ENCODE data around the gene DKK2. TPM values are rescaled to one million over a fixed set of nuclear protein-coding genes. Genes with fewer than 3 reads are reported as not detected.

Gene DKK2
- total RNA-seq, 2 experiments from 2014 or later, result not detected

- POLR2A ChIA-PET, result no interaction called here
Observed at GRCh38 chr4:107006218-107006617, 29.9 kb downstream of the DKK2 start.

GRCh38 chr4:106996490-106996889, 39.6 kb downstream of the DKK2 start:
- Mint-ChIP-seq H3K27ac (no peak overlapping the region), H3K4me1 (ENCODE audit: low read depth) (no peaks in the 10 kb centered on the region), H3K27me3 (ENCODE audit: low read depth) (no peaks in the 10 kb centered on the region), H3K4me3 (no peak overlapping the region), H3K9me3 (ENCODE audit: insufficient read depth) (no peaks in the 10 kb centered on the region), H3K36me3 (ENCODE audit: low read depth) (no peaks in the 10 kb centered on the region)
- no peak for ATAC-seq
- POLR2A ChIA-PET, result no interaction called here
- no peak for DNase-seq
- CTCF ChIA-PET, result no interaction called here

More at GRCh38 chr4:107006218-107006617, 29.9 kb downstream of the DKK2 start:
- CTCF ChIA-PET, result interaction anchor here (0.6 kb wide), 1 partner anchor 1734 kb away, joined by 3 read pairs; no protein-coding TSS in a partner anchor
- no peak for DNase-seq
- Mint-ChIP-seq H3K27ac (no peak overlapping the region), H3K36me3 (ENCODE audit: low read depth) (no peaks in the 10 kb centered on the region), H3K9me3 (ENCODE audit: insufficient read depth) (no peaks in the 10 kb centered on the region), H3K4me1 (ENCODE audit: low read depth) (no peaks in the 10 kb centered on the region), H3K27me3 (ENCODE audit: low read depth) (no peaks in the 10 kb centered on the region), H3K4me3 (no peak overlapping the region)
- ATAC-seq, result no peak

GRCh38 chr4:106993827-106994226, 42.3 kb downstream of the DKK2 start:
- no peak for ATAC-seq

GRCh38 chr4:106987311-106987710, 48.8 kb downstream of the DKK2 start:
- POLR2A ChIA-PET, result no interaction called here
- Mint-ChIP-seq H3K27me3 (ENCODE audit: low read depth) (no peaks in the 10 kb centered on the region), H3K4me1 (ENCODE audit: low read depth) (no peaks in the 10 kb centered on the region), H3K4me3 (no peak overlapping the region), H3K36me3 (ENCODE audit: low read depth) (no peaks in the 10 kb centered on the region), H3K9me3 (ENCODE audit: insufficient read depth) (no peaks in the 10 kb centered on the region), H3K27ac (no peak overlapping the region)
- DNase-seq (no peak), ATAC-seq (no peak)
- CTCF ChIA-PET, result no interaction called here

More at GRCh38 chr4:106993827-106994226, 42.3 kb downstream of the DKK2 start:
- Mint-ChIP-seq H3K27ac (no peak overlapping the region), H3K9me3 (ENCODE audit: insufficient read depth) (no peaks in the 10 kb centered on the region), H3K4me1 (ENCODE audit: low read depth) (no peaks in the 10 kb centered on the region), H3K4me3 (no peak overlapping the region), H3K36me3 (ENCODE audit: low read depth) (no peaks in the 10 kb centered on the region), H3K27me3 (ENCODE audit: low read depth) (no peaks in the 10 kb centered on the region)
- CTCF ChIA-PET, result no interaction called here
- no peak for DNase-seq
- POLR2A ChIA-PET, result no interaction called here

GRCh38 chr4:106986486-106986885, 49.6 kb downstream of the DKK2 start:
- Mint-ChIP-seq H3K4me1 (ENCODE audit: low read depth) (no peaks in the 10 kb centered on the region), H3K27ac (no peak overlapping the region), H3K27me3 (ENCODE audit: low read depth) (no peaks in the 10 kb centered on the region), H3K9me3 (ENCODE audit: insufficient read depth) (no peaks in the 10 kb centered on the region), H3K4me3 (no peak overlapping the region), H3K36me3 (ENCODE audit: low read depth) (no peaks in the 10 kb centered on the region)
- CTCF ChIA-PET, result no interaction called here
- POLR2A ChIA-PET, result no interaction called here
- ATAC-seq (no peak), DNase-seq (no peak)

GRCh38 chr4:106985830-106986229, 50.3 kb downstream of the DKK2 start:
- Mint-ChIP-seq H3K4me3 (no peak overlapping the region), H3K36me3 (ENCODE audit: low read depth) (no peaks in the 10 kb centered on the region)

GRCh38 chr4:106982711-106983211, 53.4 kb downstream of the DKK2 start:
- Mint-ChIP-seq H3K4me3 (no peak overlapping the region), H3K27ac (no peak overlapping the region), H3K36me3 (ENCODE audit: low read depth) (no peaks in the 10 kb centered on the region), H3K27me3 (ENCODE audit: low read depth) (no peaks in the 10 kb centered on the region), H3K9me3 (ENCODE audit: insufficient read depth) (no peaks in the 10 kb centered on the region), H3K4me1 (ENCODE audit: low read depth) (no peaks in the 10 kb centered on the region)
- CTCF ChIA-PET, result no interaction called here
- POLR2A ChIA-PET, result no interaction called here
- ATAC-seq, result no peak
- no peak for DNase-seq

More at GRCh38 chr4:106985830-106986229, 50.3 kb downstream of the DKK2 start:
- ChIA-PET POLR2A (no interaction called here), CTCF (no interaction called here)
- ATAC-seq, result no peak
- no peak for DNase-seq
- H3K4me1 Mint-ChIP-seq (ENCODE audit: low read depth), result no peaks in the 10 kb centered on the region
- no peak overlapping the region for H3K27ac Mint-ChIP-seq
- no peaks in the 10 kb centered on the region for H3K9me3 Mint-ChIP-seq (ENCODE audit: insufficient read depth)
- H3K27me3 Mint-ChIP-seq (ENCODE audit: low read depth), result no peaks in the 10 kb centered on the region

- Mint-ChIP-seq H3K4me1 (ENCODE audit: low read depth) (no peaks in the 10 kb centered on the region), H3K4me3 (no peak overlapping the region), H3K27ac (no peak overlapping the region), H3K27me3 (ENCODE audit: low read depth) (no peaks in the 10 kb centered on the region), H3K36me3 (ENCODE audit: low read depth) (no peaks in the 10 kb centered on the region), H3K9me3 (ENCODE audit: insufficient read depth) (no peaks in the 10 kb centered on the region)
- ATAC-seq (no peak), DNase-seq (no peak)
- ChIA-PET CTCF (no interaction called here), POLR2A (no interaction called here)
Observed at GRCh38 chr4:106981431-106981830, 54.7 kb downstream of the DKK2 start.

- CTCF ChIA-PET, result no interaction called here
- Mint-ChIP-seq H3K4me3 (no peak overlapping the region), H3K27ac (no peak overlapping the region), H3K4me1 (ENCODE audit: low read depth) (no peaks in the 10 kb centered on the region), H3K36me3 (ENCODE audit: low read depth) (no peaks in the 10 kb centered on the region), H3K27me3 (ENCODE audit: low read depth) (no peaks in the 10 kb centered on the region), H3K9me3 (ENCODE audit: insufficient read depth) (peaks cover 4% of the 10 kb centered on the region)
- POLR2A ChIA-PET, result no interaction called here
- ATAC-seq, result no peak
- DNase-seq, result no peak
Observed at GRCh38 chr4:106979476-106979875, 56.6 kb downstream of the DKK2 start.

- no peaks in the 10 kb centered on the region for H3K4me1 Mint-ChIP-seq (ENCODE audit: low read depth)
- H3K36me3 Mint-ChIP-seq (ENCODE audit: low read depth), result no peaks in the 10 kb centered on the region
- no peak overlapping the region for H3K4me3 Mint-ChIP-seq
- ChIA-PET CTCF (no interaction called here), POLR2A (no interaction called here)
- H3K9me3 Mint-ChIP-seq (ENCODE audit: insufficient read depth), result peaks cover 4% of the 10 kb centered on the region
- ATAC-seq (no peak), DNase-seq (no peak)
- H3K27ac Mint-ChIP-seq, result no peak overlapping the region
- H3K27me3 Mint-ChIP-seq (ENCODE audit: low read depth), result no peaks in the 10 kb centered on the region
Observed at GRCh38 chr4:106978046-106978774, 57.9 kb downstream of the DKK2 start.

- DNase-seq, result no peak
- Mint-ChIP-seq H3K9me3 (ENCODE audit: insufficient read depth) (peaks cover 4% of the 10 kb centered on the region), H3K4me1 (ENCODE audit: low read depth) (no peaks in the 10 kb centered on the region), H3K36me3 (ENCODE audit: low read depth) (no peaks in the 10 kb centered on the region), H3K27me3 (ENCODE audit: low read depth) (no peaks in the 10 kb centered on the region), H3K27ac (no peak overlapping the region), H3K4me3 (no peak overlapping the region)
- no peak for ATAC-seq
- ChIA-PET POLR2A (no interaction called here), CTCF (no interaction called here)
Observed at GRCh38 chr4:106971636-106972035, 64.5 kb downstream of the DKK2 start.

GRCh38 chr4:106967892-106968291, 68.2 kb downstream of the DKK2 start:
- H3K27me3 Mint-ChIP-seq (ENCODE audit: low read depth), result no peaks in the 10 kb centered on the region
- ChIA-PET POLR2A (no interaction called here), CTCF (no interaction called here)
- H3K4me3 Mint-ChIP-seq, result no peak overlapping the region
- no peaks in the 10 kb centered on the region for H3K9me3 Mint-ChIP-seq (ENCODE audit: insufficient read depth)
- H3K4me1 Mint-ChIP-seq (ENCODE audit: low read depth), result no peaks in the 10 kb centered on the region
- DNase-seq (no peak), ATAC-seq (no peak)
- H3K27ac Mint-ChIP-seq, result no peak overlapping the region
- H3K36me3 Mint-ChIP-seq (ENCODE audit: low read depth), result no peaks in the 10 kb centered on the region

Measured in activated CD8-positive, alpha-beta T cell treated with anti-CD3 and anti-CD28 coated beads, Interleukin-2, amount 10 ng/mL, durations not matched to agents 7 days and 5 days (primary cell).